ENCODE measurements around the gene CCT3. TPM values are rescaled to one million over a fixed set of nuclear protein-coding genes. Genes with fewer than 3 reads are reported as not detected.
A peak's percentile ranks its signal among the peaks of the same experiment; 100 is the strongest.

CCT3 gene
- total RNA-seq, 1 donor from 2014 or later, result 360 TPM

DNA sequence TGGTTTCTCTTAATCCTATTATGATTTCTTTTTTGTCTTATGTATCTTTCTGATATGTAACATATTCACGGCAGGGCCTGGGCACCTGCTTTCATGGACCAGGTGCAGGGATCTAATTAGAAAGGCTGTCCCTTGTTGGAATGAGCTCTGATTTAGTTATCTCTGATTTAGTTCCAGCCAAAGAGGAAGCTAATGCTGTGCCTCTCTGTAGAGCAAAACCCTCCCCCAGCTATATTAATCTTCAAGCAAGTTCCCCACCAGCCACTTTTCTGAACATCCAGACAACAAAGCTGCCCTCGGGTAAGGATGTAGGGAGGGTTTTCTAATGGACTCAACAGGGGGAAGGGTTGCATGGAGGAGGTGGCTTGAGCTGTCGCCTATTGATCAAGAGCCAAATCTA lies 6.3 kb upstream of the CCT3 start:
- Histone ChIP-seq H3K4me2 (ENCODE audit: low read length) (no peak overlapping the region), H3K27ac (ENCODE audit: low read depth, low read length) (no peak overlapping the region), H3K4me1 (ENCODE audit: insufficient read depth, low read length) (peaks cover 8% of the 10 kb centered on the region), H3K79me2 (ENCODE audit: insufficient read depth, low read length) (no peaks in the 10 kb centered on the region), H4K20me1 (ENCODE audit: insufficient read depth, low read length) (no peaks in the 10 kb centered on the region), H3K4me3 (ENCODE audit: insufficient read depth, low read depth, low read length) (no peak overlapping the region), H3K9me3 (ENCODE audit: insufficient read depth, low read depth, low read length) (no peaks in the 10 kb centered on the region), H3K36me3 (ENCODE audit: insufficient read depth, low read length) (no peaks in the 10 kb centered on the region), H2AFZ (ENCODE audit: low read depth, low read length) (no peak overlapping the region), H3K27me3 (ENCODE audit: insufficient read depth, low read length) (peaks cover 6% of the 10 kb centered on the region), H3K9ac (ENCODE audit: low read length) (no peak overlapping the region)
- TF ChIP-seq, protein P1, sequence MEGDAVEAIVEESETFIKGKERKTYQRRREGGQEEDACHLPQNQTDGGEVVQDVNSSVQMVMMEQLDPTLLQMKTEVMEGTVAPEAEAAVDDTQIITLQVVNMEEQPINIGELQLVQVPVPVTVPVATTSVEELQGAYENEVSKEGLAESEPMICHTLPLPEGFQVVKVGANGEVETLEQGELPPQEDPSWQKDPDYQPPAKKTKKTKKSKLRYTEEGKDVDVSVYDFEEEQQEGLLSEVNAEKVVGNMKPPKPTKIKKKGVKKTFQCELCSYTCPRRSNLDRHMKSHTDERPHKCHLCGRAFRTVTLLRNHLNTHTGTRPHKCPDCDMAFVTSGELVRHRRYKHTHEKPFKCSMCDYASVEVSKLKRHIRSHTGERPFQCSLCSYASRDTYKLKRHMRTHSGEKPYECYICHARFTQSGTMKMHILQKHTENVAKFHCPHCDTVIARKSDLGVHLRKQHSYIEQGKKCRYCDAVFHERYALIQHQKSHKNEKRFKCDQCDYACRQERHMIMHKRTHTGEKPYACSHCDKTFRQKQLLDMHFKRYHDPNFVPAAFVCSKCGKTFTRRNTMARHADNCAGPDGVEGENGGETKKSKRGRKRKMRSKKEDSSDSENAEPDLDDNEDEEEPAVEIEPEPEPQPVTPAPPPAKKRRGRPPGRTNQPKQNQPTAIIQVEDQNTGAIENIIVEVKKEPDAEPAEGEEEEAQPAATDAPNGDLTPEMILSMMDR (IDR thresholded peaks at IDR 0.05; ENCODE audit: insufficient read depth, low read depth, low read length), result no peak
- TF ChIP-seq EZH2 (IDR thresholded peaks at IDR 0.05; ENCODE audit: insufficient read depth, low read length), result no peak
- Mint-ChIP-seq H3K27me3 (ENCODE audit: low read depth, unreplicated experiment) (peaks cover 6% of the 10 kb centered on the region), H3K4me3 (ENCODE audit: unreplicated experiment) (no peak overlapping the region), H3K4me1 (ENCODE audit: low read depth, unreplicated experiment) (peaks cover 3% of the 10 kb centered on the region), H3K36me3 (ENCODE audit: low read depth, unreplicated experiment) (no peaks in the 10 kb centered on the region), H3K27ac (ENCODE audit: unreplicated experiment) (no peak overlapping the region), H3K9me3 (ENCODE audit: unreplicated experiment) (no peaks in the 10 kb centered on the region)
- no peak for FAIRE-seq
- DNase-seq (ENCODE audit: low read depth), result no peak

DNA sequence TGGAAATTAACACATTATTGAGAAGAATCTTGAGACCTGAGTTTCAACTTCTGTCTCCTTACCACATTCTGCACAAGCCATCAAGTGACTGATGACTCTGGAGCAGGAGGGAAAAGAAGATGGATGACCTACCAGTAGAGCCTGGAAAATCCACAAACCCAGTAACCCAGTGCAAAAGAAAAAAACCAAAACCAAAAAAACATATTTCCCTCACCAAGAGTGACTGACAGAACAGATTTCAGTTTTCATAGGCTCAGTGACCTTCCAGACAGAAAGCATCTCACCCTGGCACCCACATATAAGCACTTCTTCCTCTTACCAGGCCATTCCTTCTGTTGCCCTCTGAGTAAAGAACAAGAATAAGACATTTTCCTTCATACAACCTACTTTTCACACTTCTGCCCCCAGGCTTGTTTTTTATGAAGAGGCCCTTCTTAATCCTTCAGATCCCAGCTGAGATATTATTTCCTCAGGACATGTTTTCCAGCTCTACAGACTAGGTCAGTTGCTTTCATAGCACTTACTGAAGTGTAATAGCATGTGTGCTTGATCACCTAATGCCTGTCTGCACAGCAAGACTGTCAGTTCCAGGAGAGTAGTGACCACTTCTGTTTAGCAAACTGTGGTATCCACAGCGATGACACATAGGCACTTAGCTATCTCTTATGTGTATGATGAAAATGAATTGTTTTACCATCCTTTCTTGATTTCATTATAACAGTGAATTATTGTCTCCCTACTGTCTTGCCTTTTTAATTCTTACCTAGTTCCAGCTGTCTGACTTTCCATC lies 4.3 kb upstream of the CCT3 start:
- H3K9ac ChIP-seq (ENCODE audit: low read length), result no peak overlapping the region
- Mint-ChIP-seq H3K27me3 (ENCODE audit: low read depth, unreplicated experiment) (peaks cover 6% of the 10 kb centered on the region), H3K36me3 (ENCODE audit: low read depth, unreplicated experiment) (no peaks in the 10 kb centered on the region), H3K4me3 (ENCODE audit: unreplicated experiment) (no peak overlapping the region), H3K27ac (ENCODE audit: unreplicated experiment) (peak overlapping the region; percentile 5), H3K4me1 (ENCODE audit: low read depth, unreplicated experiment) (peaks cover 3% of the 10 kb centered on the region), H3K9me3 (ENCODE audit: unreplicated experiment) (peaks cover 2% of the 10 kb centered on the region)
- H3K27me3 ChIP-seq (ENCODE audit: insufficient read depth, low read length), result peaks cover 6% of the 10 kb centered on the region
- no peak overlapping the region for H3K27ac ChIP-seq (ENCODE audit: low read depth, low read length)
- H3K4me1 ChIP-seq (ENCODE audit: insufficient read depth, low read length), result peaks cover 8% of the 10 kb centered on the region
- no peak for TF ChIP-seq EZH2 (IDR thresholded peaks at IDR 0.05; ENCODE audit: insufficient read depth, low read length)
- TF ChIP-seq, protein P1 (IDR thresholded peaks at IDR 0.05; ENCODE audit: insufficient read depth, low read depth, low read length), result no peak
- DNase-seq (ENCODE audit: low read depth), result no peak
- H3K9me3 ChIP-seq (ENCODE audit: insufficient read depth, low read depth, low read length), result no peaks in the 10 kb centered on the region
- H4K20me1 ChIP-seq (ENCODE audit: insufficient read depth, low read length), result peaks cover 3% of the 10 kb centered on the region
- no peak overlapping the region for H2AFZ ChIP-seq (ENCODE audit: low read depth, low read length)
- no peaks in the 10 kb centered on the region for H3K36me3 ChIP-seq (ENCODE audit: insufficient read depth, low read length)
- no peak overlapping the region for H3K4me3 ChIP-seq (ENCODE audit: insufficient read depth, low read depth, low read length)
- no peak overlapping the region for H3K4me2 ChIP-seq (ENCODE audit: low read length)
- H3K79me2 ChIP-seq (ENCODE audit: insufficient read depth, low read length), result peaks cover 8% of the 10 kb centered on the region
- no peak for FAIRE-seq

DNA sequence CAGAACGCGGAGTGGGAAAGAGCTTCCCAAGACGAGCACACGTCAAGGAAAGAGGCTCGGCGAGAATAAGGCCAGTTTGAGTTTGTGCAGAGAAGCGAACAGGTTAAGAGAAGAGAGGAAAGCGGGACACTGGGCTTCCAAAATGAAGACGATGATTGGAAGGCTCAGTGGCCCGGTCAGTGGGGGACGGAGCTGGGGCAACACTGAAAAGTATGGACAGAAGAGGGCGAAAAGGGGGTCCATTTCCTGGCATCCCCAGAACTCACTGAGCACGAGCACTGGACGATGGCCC lies 258 bp downstream of the CCT3 start:
- peaks cover 43% of the 10 kb centered on the region for H4K20me1 ChIP-seq (ENCODE audit: insufficient read depth, low read length)
- H3K9me3 Mint-ChIP-seq (ENCODE audit: unreplicated experiment), result peaks cover 2% of the 10 kb centered on the region
- peak overlapping the region; percentile 95 for H3K27ac Mint-ChIP-seq (ENCODE audit: unreplicated experiment)
- FAIRE-seq, result no peak
- H3K36me3 Mint-ChIP-seq (ENCODE audit: low read depth, unreplicated experiment), result peaks cover 10% of the 10 kb centered on the region
- peak overlapping the region; percentile 76 for H3K27ac ChIP-seq (ENCODE audit: low read depth, low read length)
- no peak for DNase-seq (ENCODE audit: low read depth)
- H3K4me1 Mint-ChIP-seq (ENCODE audit: low read depth, unreplicated experiment), result peaks cover 1% of the 10 kb centered on the region
- H3K4me2 ChIP-seq (ENCODE audit: low read length), result peak overlapping the region; percentile 86
- H2AFZ ChIP-seq (ENCODE audit: low read depth, low read length), result peak overlapping the region; percentile 89
- TF ChIP-seq, protein P1 (IDR thresholded peaks at IDR 0.05; ENCODE audit: insufficient read depth, low read depth, low read length), result no peak
- TF ChIP-seq EZH2 (IDR thresholded peaks at IDR 0.05; ENCODE audit: insufficient read depth, low read length), result no peak
- H3K27me3 Mint-ChIP-seq (ENCODE audit: low read depth, unreplicated experiment), result no peaks in the 10 kb centered on the region
- H3K9ac ChIP-seq (ENCODE audit: low read length), result peak overlapping the region; percentile 91
- no peaks in the 10 kb centered on the region for H3K9me3 ChIP-seq (ENCODE audit: insufficient read depth, low read depth, low read length)
- peaks cover 47% of the 10 kb centered on the region for H3K79me2 ChIP-seq (ENCODE audit: insufficient read depth, low read length)
- peak overlapping the region; percentile 93 for H3K4me3 ChIP-seq (ENCODE audit: insufficient read depth, low read depth, low read length)
- peaks cover 17% of the 10 kb centered on the region for H3K4me1 ChIP-seq (ENCODE audit: insufficient read depth, low read length)
- H3K36me3 ChIP-seq (ENCODE audit: insufficient read depth, low read length), result peaks cover 29% of the 10 kb centered on the region
- H3K27me3 ChIP-seq (ENCODE audit: insufficient read depth, low read length), result no peaks in the 10 kb centered on the region
- peak overlapping the region; percentile 100 for H3K4me3 Mint-ChIP-seq (ENCODE audit: unreplicated experiment)

Measured in astrocyte (in vitro differentiated cells and primary cell).